Measurements from ENCODE around the gene MCL1.
"Not testable (repeated sequence)": the region's sequence is repeated elsewhere in the genome, so short reads cannot be mapped to it uniquely, and the experiment has no call there.

MCL1 gene

DNA sequence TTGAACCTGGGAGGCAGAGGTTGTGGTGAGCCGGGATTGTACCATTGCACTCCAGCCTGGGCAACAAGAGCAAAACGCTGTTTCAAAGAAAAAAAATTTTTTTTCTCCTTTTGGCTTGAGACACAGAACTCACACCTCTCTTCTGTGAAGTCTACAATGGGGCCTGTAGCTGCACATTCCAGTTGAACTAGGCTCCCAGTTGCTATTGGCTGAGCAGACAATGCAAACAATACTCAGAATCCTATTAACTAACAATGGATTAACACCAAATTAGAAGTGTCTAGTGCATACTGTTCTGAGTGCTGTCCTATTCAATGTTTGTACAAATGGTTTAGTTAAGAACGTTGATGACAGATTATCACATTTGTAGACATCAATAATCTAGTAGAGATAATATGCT, 17.6 kb upstream of the MCL1 start:
- H3K27ac ChIP-seq: 0 out of 2 replicates have a peak overlapping the region, but pooled peaks have one; percentile 0
- TF ChIP-seq, protein P1, sequence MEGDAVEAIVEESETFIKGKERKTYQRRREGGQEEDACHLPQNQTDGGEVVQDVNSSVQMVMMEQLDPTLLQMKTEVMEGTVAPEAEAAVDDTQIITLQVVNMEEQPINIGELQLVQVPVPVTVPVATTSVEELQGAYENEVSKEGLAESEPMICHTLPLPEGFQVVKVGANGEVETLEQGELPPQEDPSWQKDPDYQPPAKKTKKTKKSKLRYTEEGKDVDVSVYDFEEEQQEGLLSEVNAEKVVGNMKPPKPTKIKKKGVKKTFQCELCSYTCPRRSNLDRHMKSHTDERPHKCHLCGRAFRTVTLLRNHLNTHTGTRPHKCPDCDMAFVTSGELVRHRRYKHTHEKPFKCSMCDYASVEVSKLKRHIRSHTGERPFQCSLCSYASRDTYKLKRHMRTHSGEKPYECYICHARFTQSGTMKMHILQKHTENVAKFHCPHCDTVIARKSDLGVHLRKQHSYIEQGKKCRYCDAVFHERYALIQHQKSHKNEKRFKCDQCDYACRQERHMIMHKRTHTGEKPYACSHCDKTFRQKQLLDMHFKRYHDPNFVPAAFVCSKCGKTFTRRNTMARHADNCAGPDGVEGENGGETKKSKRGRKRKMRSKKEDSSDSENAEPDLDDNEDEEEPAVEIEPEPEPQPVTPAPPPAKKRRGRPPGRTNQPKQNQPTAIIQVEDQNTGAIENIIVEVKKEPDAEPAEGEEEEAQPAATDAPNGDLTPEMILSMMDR (IDR thresholded peaks at IDR 0.05): no peak
- no peak for TF ChIP-seq ZFX (IDR thresholded peaks at IDR 0.05; ENCODE audit: borderline replicate concordance)

DNA sequence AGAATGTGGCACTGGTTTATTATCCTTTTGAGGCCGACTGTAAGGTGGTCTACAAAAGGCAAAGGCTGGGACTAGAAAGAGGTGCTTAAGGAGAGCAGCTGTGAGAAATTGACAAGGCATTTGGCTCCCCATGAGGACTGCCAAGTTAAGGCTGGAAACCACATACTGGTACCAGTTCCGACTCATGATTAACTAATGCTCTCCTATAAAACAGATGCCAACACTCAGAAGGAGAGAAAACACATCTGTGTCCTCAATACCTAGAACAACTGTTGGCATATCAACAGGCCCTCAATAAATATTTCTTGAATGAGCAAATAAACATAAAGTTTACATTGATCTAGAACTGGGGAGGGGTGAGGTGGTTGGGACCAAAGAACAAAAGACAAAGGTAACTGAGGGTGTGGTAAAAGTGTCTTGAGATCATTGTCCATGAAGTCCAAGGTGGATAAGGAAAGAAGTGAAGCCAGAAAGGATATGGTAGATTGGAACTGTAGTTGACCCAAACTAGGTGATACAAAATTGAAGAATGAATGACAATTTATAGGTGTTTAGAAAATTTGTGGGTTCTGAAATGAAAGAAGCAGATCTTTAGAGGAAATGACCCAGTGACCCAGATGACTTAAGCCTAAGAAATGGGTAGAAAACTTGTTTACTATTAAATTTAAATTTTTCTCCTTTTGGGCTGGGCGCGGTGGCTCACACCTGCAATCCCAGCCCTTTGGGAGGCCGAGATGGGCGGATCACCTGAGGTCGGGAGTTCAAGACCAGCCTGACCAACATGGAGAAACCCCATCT, 16.9 kb upstream of the MCL1 start:
- H3K27ac ChIP-seq: 0 out of 2 replicates have a peak overlapping the region, but pooled peaks have one; percentile 0
- TF ChIP-seq, protein P1 (IDR thresholded peaks at IDR 0.05): no peak
- TF ChIP-seq ZFX (IDR thresholded peaks at IDR 0.05; ENCODE audit: borderline replicate concordance): no peak

DNA sequence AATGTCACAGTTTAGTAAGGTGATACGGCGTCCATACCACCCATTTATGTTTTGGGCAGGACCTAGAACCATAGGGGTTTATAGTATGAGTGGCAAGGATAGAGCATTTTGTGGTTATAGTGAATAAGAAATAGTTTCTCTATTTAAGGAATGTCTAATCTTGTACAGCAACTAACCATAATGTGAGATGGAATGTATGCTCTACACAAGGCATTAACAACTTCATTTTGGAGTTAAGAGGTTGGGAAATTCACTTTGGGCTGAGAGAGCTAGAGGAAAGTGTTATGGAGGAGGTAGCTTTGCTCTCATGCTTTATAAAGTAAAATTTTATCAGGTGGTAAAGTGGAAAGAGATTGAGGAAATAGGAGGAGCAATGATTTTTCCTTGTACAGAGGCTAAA, 3.0 kb upstream of the MCL1 start:
- TF ChIP-seq ZFX (IDR thresholded peaks at IDR 0.05; ENCODE audit: borderline replicate concordance): no peak
- TF ChIP-seq, protein P1 (IDR thresholded peaks at IDR 0.05): no peak
- no peak overlapping the region for H3K27ac ChIP-seq

DNA sequence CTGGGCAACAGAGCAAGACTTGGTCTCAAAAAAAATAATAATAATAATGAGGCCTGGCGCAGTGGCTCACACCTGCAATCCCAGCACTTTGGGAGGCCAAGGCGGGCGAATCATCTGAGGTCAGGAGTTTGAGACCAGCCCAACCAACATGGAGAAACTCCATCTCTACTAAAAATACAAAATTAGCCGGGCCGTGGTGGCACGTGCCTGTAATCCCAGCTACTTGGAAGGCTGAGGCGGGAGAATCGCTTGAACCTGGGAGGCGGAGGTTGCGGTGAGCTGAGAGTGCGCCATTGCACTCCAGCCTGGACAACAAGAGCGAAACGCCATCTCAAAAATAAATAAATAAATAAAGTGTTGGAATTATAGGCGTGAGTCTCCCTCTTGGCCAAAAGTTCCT, 2.6 kb upstream of the MCL1 start:
- H3K27ac ChIP-seq: not testable (repeated sequence)

DNA sequence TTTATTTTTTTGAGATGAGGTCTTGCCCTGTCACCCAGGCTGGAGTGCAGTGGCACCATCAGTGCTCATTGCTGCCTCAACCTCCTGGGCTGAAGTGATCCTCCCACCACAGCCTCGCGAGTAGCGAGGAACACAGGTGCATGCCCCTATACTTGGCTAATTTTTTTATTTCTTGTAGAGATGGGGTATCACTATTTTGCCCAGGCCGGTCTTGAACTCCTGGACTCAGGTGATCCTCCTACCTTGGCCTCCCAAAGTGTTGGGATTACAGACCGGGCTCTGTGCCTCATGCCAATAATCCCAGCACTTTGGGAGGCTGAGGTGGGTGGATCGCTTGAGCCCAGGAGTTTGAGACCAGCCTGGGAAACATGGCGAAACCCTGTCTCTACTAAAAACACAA, 2.0 kb upstream of the MCL1 start:
- H3K27ac ChIP-seq: not testable (repeated sequence)

DNA sequence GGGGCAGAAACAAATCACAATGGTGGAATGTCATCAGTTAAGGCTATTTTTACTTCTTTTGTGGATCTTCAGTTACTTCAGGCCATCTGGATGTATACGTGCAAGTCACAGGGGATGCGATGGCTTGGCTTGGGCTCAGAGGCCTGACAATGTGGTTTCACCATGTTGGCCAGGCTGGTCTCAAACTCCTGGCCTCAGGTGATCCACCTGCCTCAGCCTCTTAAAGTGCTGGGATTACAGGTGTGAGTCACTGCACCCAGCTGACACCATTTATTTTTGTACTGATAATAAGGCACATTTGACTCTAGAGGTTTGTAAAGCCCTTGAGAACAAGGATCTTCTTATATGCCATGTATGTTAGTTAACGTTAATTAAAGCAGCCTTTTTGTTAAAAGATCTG, 1.6 kb upstream of the MCL1 start:
- H3K27ac ChIP-seq: not testable (repeated sequence)

DNA sequence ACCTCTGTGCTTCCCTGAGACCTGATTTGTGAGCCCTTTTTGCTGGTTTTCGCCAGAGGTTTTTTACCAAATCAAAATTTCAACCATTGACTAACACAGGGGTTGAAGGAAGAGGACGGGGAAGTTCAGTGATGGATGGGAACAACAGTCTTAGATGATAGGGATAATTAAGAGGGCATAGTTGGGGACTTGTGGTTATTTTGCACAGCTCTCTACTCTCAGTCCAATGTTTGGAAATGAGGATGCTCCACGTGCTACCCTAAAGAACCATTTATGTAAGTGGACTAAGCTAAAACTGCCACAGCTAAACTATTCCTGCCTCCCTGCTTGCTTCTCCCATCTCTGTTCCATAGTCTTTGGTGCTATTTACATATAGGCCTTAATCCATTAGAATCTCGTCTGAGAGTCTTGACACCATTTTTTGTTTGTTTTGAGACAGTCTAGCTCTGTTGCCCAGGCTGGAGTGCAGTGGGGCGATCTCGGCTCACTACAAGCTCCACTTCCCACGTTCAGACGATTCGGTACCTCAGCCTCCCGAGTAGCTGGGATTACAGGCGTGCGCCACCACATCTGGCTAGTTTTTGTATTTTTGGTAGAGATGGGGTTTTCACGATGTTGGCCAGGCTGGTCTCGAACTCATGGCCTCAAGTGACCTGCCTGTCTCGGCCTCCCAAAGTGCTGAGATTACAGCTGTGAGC, 684 bp upstream of the MCL1 start:
- no peak for TF ChIP-seq ZFX (IDR thresholded peaks at IDR 0.05; ENCODE audit: borderline replicate concordance)
- TF ChIP-seq, protein P1 (IDR thresholded peaks at IDR 0.05): no peak
- H3K27ac ChIP-seq: peak overlapping the region; percentile 93

DNA sequence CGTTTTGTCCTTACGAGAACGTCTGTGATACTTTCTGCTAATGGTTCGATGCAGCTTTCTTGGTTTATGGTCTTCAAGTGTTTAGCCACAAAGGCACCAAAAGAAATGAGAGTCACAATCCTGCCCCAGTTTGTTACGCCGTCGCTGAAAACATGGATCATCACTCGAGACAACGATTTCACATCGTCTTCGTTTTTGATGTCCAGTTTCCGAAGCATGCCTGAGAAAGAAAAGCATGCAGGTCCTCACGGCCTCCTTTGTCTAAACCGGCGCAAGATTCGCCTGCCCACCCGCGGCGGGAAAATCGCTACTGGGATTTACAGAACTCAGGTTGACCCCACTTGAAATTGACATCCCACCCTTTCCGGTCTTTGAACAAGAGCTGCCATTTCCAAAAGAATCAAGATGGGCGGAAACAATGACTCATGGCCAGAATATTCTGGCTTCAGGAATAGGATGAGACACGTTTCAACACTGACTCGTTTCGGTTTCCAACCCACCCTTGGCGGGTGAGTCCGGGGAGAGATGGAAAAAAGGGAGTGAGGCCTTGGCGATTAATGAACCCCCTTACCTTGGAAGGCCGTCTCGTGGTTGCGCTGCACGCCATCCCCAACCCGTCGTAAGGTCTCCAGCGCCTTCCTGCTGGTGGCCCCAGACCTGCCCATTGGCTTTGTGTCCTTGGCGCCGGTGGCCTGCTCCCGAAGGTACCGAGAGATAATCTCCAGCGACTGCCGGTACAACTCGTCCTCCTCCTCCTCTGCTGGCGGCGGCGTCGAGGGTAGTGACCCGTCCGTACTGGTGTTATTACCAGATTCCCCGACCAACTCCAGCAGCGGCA, 919 bp downstream of the MCL1 start:
- no peak for TF ChIP-seq ZFX (IDR thresholded peaks at IDR 0.05; ENCODE audit: borderline replicate concordance)
- TF ChIP-seq, protein P1 (IDR thresholded peaks at IDR 0.05): no peak
- H3K27ac ChIP-seq: peak overlapping the region; percentile 93

Measured in 22Rv1 (cell line).